D721Med (cell line): ENCODE measurements around the gene SLC35F4.
A peak's percentile ranks its signal among the peaks of the same experiment; 100 is the strongest.
"Not testable (repeated sequence)": the region's sequence is repeated elsewhere in the genome, so short reads cannot be mapped to it uniquely, and the experiment has no call there.

Experiments
- DNase-seq: peaks from one replicate; pipeline ENCODE4 v3.0.0; 2011; ENCODE audit warnings: low spot score; ENCODE audit not compliant: insufficient read length
- FAIRE-seq: peaks from 2 replicates; lab custom pipeline; 2011; peaks lifted over from hg19 to GRCh38; lab: Jason Lieb, UNC
- CTCF ChIP-seq: IDR thresholded peaks from 2 replicates; pipeline ENCODE4 v1.5.1; 2012; ENCODE audit warnings: mild to moderate bottlenecking, control low read depth; ENCODE audit not compliant: insufficient read depth; ENCODE audit errors: missing control alignments

Gene SLC35F4

GRCh38 chr14:57735276-57735675, 130.6 kb downstream of the SLC35F4 start:
- FAIRE-seq: no peak
- DNase-seq: no peak
- peak; percentile 2 for TF ChIP-seq CTCF

- DNase-seq (no peak), FAIRE-seq (no peak)
- TF ChIP-seq CTCF: no peak
These were observed 133.2 kb downstream of the SLC35F4 start for GRCh38 chr14:57732463-57733285.

GRCh38 chr14:57729208-57730187, 136.4 kb downstream of the SLC35F4 start:
- FAIRE-seq: no peak
- DNase-seq: no peak
- no peak for TF ChIP-seq CTCF

- FAIRE-seq: no peak
- no peak for TF ChIP-seq CTCF
- no peak for DNase-seq
These were observed 140.4 kb downstream of the SLC35F4 start for GRCh38 chr14:57725399-57726077.

- FAIRE-seq, DNase-seq: not testable (repeated sequence)
These were observed 143.8 kb downstream of the SLC35F4 start for GRCh38 chr14:57722141-57722540.

GRCh38 chr14:57714487-57714931, 151.4 kb downstream of the SLC35F4 start:
- no peak for TF ChIP-seq CTCF
- FAIRE-seq: no peak

GRCh38 chr14:57712698-57713097, 153.2 kb downstream of the SLC35F4 start:
- TF ChIP-seq CTCF: no peak
- no peak for FAIRE-seq
- DNase-seq: no peak

More at GRCh38 chr14:57714487-57714931, 151.4 kb downstream of the SLC35F4 start:
- no peak for DNase-seq
